Measurements from ENCODE around the gene PRKCE. TPM values are rescaled to one million over a fixed set of nuclear protein-coding genes. Genes with fewer than 3 reads are reported as not detected.

Gene PRKCE
- total and polyA plus RNA-seq, 2 of the 8 experiments (the other 6 are each of a cell fraction or from before 2014, with no cell fraction given), result 0.54 to 2.1 TPM

- TF ChIP-seq, protein P1, sequence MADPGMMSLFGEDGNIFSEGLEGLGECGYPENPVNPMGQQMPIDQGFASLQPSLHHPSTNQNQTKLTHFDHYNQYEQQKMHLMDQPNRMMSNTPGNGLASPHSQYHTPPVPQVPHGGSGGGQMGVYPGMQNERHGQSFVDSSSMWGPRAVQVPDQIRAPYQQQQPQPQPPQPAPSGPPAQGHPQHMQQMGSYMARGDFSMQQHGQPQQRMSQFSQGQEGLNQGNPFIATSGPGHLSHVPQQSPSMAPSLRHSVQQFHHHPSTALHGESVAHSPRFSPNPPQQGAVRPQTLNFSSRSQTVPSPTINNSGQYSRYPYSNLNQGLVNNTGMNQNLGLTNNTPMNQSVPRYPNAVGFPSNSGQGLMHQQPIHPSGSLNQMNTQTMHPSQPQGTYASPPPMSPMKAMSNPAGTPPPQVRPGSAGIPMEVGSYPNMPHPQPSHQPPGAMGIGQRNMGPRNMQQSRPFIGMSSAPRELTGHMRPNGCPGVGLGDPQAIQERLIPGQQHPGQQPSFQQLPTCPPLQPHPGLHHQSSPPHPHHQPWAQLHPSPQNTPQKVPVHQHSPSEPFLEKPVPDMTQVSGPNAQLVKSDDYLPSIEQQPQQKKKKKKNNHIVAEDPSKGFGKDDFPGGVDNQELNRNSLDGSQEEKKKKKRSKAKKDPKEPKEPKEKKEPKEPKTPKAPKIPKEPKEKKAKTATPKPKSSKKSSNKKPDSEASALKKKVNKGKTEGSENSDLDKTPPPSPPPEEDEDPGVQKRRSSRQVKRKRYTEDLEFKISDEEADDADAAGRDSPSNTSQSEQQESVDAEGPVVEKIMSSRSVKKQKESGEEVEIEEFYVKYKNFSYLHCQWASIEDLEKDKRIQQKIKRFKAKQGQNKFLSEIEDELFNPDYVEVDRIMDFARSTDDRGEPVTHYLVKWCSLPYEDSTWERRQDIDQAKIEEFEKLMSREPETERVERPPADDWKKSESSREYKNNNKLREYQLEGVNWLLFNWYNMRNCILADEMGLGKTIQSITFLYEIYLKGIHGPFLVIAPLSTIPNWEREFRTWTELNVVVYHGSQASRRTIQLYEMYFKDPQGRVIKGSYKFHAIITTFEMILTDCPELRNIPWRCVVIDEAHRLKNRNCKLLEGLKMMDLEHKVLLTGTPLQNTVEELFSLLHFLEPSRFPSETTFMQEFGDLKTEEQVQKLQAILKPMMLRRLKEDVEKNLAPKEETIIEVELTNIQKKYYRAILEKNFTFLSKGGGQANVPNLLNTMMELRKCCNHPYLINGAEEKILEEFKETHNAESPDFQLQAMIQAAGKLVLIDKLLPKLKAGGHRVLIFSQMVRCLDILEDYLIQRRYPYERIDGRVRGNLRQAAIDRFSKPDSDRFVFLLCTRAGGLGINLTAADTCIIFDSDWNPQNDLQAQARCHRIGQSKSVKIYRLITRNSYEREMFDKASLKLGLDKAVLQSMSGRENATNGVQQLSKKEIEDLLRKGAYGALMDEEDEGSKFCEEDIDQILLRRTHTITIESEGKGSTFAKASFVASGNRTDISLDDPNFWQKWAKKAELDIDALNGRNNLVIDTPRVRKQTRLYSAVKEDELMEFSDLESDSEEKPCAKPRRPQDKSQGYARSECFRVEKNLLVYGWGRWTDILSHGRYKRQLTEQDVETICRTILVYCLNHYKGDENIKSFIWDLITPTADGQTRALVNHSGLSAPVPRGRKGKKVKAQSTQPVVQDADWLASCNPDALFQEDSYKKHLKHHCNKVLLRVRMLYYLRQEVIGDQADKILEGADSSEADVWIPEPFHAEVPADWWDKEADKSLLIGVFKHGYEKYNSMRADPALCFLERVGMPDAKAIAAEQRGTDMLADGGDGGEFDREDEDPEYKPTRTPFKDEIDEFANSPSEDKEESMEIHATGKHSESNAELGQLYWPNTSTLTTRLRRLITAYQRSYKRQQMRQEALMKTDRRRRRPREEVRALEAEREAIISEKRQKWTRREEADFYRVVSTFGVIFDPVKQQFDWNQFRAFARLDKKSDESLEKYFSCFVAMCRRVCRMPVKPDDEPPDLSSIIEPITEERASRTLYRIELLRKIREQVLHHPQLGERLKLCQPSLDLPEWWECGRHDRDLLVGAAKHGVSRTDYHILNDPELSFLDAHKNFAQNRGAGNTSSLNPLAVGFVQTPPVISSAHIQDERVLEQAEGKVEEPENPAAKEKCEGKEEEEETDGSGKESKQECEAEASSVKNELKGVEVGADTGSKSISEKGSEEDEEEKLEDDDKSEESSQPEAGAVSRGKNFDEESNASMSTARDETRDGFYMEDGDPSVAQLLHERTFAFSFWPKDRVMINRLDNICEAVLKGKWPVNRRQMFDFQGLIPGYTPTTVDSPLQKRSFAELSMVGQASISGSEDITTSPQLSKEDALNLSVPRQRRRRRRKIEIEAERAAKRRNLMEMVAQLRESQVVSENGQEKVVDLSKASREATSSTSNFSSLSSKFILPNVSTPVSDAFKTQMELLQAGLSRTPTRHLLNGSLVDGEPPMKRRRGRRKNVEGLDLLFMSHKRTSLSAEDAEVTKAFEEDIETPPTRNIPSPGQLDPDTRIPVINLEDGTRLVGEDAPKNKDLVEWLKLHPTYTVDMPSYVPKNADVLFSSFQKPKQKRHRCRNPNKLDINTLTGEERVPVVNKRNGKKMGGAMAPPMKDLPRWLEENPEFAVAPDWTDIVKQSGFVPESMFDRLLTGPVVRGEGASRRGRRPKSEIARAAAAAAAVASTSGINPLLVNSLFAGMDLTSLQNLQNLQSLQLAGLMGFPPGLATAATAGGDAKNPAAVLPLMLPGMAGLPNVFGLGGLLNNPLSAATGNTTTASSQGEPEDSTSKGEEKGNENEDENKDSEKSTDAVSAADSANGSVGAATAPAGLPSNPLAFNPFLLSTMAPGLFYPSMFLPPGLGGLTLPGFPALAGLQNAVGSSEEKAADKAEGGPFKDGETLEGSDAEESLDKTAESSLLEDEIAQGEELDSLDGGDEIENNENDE (IDR thresholded peaks at IDR 0.05; ENCODE audit: insufficient replicate concordance, low read length), result no peak
- TF ChIP-seq RAD21 (IDR thresholded peaks at IDR 0.05 in 1 of 2, conservative IDR thresholded peaks at IDR 0.05 in 1 of 2; ENCODE audit: low read depth in 2 of 2, low read length in 2 of 2), result peak; percentile 33 to 44; a peak in 3 of 4 replicates
- TF ChIP-seq, protein P2, sequence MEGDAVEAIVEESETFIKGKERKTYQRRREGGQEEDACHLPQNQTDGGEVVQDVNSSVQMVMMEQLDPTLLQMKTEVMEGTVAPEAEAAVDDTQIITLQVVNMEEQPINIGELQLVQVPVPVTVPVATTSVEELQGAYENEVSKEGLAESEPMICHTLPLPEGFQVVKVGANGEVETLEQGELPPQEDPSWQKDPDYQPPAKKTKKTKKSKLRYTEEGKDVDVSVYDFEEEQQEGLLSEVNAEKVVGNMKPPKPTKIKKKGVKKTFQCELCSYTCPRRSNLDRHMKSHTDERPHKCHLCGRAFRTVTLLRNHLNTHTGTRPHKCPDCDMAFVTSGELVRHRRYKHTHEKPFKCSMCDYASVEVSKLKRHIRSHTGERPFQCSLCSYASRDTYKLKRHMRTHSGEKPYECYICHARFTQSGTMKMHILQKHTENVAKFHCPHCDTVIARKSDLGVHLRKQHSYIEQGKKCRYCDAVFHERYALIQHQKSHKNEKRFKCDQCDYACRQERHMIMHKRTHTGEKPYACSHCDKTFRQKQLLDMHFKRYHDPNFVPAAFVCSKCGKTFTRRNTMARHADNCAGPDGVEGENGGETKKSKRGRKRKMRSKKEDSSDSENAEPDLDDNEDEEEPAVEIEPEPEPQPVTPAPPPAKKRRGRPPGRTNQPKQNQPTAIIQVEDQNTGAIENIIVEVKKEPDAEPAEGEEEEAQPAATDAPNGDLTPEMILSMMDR (IDR thresholded peaks at IDR 0.05; ENCODE audit: control extremely low read depth in 1 of 3, insufficient read depth in 1 of 3, low read depth in 1 of 3, low read length in 3 of 3), result peak; percentile 18 to 61 (median 44)
- TF ChIP-seq MAFK (IDR thresholded peaks at IDR 0.05; ENCODE audit: low read depth, low read length), result no peak
- TF ChIP-seq CREB1 (IDR thresholded peaks at IDR 0.05), result no peak
- TF ChIP-seq HDAC6 (IDR thresholded peaks at IDR 0.05; ENCODE audit: low read depth, low read length), result no peak
Observed at GRCh38 chr2:45729753-45730512, 78.5 kb downstream of the PRKCE start (continued).
